Retinal pigment epithelial cell (primary cell): ENCODE results near the gene SLC24A3.

Experiments used
- DNase-seq: peaks from one replicate; pipeline ENCODE4 v3.0.0-alpha.2; 2010; ENCODE audit warnings: low read depth
- H3K4me3 ChIP-seq: 2 replicates; pipeline ENCODE4 v1.5.1; 2011; ENCODE audit warnings: mild to moderate bottlenecking, low read length, control low read depth, moderate library complexity
- TF ChIP-seq, protein P1 (sequence below): conservative IDR thresholded peaks from 2 replicates; pipeline ENCODE4 v1.5.1; 2011; ENCODE audit warnings: low read depth, low read length, control low read depth, inconsistent platforms

The SLC24A3 gene

DNA sequence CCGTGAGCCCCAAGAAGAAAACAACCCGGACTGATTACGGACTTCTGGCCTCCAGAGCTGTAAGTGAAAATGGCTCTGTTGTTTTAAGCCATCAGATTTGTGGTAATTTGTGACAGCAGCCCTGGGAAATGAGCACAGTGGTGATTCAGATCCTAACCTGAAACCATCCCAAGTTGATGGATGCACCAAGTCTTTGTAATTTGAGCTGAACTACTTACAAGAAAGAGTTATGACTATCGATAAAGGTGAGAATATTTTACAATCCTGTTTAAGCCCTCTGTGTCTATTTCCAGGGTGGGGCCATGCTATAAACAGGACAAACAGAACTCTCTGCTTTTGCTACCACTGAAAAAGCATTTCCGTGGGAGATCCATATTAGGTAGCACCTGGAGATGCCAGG is 526.5 kb downstream of the SLC24A3 start:
- DNase-seq = no peak
- TF ChIP-seq, protein P1, sequence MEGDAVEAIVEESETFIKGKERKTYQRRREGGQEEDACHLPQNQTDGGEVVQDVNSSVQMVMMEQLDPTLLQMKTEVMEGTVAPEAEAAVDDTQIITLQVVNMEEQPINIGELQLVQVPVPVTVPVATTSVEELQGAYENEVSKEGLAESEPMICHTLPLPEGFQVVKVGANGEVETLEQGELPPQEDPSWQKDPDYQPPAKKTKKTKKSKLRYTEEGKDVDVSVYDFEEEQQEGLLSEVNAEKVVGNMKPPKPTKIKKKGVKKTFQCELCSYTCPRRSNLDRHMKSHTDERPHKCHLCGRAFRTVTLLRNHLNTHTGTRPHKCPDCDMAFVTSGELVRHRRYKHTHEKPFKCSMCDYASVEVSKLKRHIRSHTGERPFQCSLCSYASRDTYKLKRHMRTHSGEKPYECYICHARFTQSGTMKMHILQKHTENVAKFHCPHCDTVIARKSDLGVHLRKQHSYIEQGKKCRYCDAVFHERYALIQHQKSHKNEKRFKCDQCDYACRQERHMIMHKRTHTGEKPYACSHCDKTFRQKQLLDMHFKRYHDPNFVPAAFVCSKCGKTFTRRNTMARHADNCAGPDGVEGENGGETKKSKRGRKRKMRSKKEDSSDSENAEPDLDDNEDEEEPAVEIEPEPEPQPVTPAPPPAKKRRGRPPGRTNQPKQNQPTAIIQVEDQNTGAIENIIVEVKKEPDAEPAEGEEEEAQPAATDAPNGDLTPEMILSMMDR = no peak
- no peak overlapping the region for H3K4me3 ChIP-seq

DNA sequence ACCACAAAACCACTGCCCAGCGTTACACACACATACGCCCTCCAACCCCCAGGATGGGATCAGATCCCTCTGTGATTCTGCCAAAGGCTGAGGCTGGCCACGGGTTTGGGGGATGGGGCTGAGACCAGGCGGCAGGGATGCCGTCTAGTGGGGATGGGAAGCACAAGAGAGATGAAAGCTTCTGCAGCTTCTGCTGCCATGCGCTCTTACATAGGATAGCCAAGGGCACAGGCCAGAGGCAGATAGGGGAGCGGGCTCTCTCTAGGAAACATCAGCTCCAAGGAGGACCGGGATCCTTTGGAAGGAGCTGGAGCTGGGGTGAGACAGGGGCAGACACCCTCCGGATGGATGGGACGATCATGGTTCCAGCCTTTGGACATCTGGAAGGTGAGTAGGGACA is 526.9 kb downstream of the SLC24A3 start:
- TF ChIP-seq, protein P1 = no peak
- H3K4me3 ChIP-seq = no peak overlapping the region
- DNase-seq = no peak

- DNase-seq = no peak
- H3K4me3 ChIP-seq = no peak overlapping the region
- TF ChIP-seq, protein P1 = no peak
These were observed 528.1 kb downstream of the SLC24A3 start for GRCh38 chr20:19740512-19740911.

DNA sequence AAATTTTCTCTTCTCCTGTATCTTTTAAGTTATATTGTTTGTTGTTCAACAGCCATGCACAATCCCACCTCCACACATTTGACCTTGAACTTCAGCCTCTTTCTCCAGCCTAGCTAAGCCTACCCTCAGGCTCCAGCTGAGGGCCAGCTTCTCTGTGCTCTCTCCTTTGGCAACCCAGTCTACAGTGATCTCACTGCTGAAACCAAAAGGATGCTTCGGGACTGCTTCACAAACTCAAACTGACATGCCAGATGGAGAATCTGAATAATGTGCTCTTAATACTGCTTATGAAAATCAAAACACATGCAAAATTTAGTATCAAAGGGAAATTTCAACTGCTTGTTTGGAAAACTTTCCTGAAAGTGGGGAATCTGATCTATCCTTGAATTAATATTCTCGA is 529.5 kb downstream of the SLC24A3 start:
- no peak overlapping the region for H3K4me3 ChIP-seq
- TF ChIP-seq, protein P1 = no peak
- no peak for DNase-seq

GRCh38 chr20:19742974-19743639 is 530.7 kb downstream of the SLC24A3 start:
- H3K4me3 ChIP-seq = no peak overlapping the region
- TF ChIP-seq, protein P1 = no peak
- no peak for DNase-seq

DNA sequence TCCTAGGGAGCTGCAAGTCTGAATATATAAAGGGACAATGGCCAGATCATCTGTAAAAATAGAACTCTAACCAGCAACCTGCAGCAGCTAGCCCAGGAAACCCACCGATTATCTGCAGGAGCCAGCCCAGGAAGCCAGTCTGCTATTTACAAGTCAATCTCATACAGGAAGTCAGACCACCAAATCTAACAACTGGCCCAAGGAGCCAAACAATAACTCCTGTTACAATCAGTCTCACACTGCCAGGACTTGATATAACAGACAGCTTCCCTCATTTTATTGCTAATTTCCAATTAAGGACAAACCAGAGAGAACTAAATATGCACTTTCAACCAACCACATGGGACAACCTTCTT is 531.2 kb downstream of the SLC24A3 start:
- TF ChIP-seq, protein P1 = no peak
- H3K4me3 ChIP-seq = no peak overlapping the region
- DNase-seq = no peak

- no peak for DNase-seq
- TF ChIP-seq, protein P1 = no peak
These were observed 532.7 kb downstream of the SLC24A3 start for GRCh38 chr20:19745106-19745505.

More at GRCh38 chr20:19745106-19745505, 532.7 kb downstream of the SLC24A3 start:
- no peak overlapping the region for H3K4me3 ChIP-seq
